Endothelial cell of umbilical vein (primary cell): ENCODE data around the gene NPNT. TPM values are rescaled to one million over a fixed set of nuclear protein-coding genes. Genes with fewer than 3 reads are reported as not detected.

Experiments used
- BruUV-seq: library from RNA; stranded (reverse); fragments of 400-500 nt; replicated peaks from 2 replicates; lab custom pipeline; 2021; lab: Mats Ljungman, UMichigan
- CTCF ChIA-PET: fragments of 300-600, 350-600 bp; sonication (Branson Sonifier 250); formaldehyde crosslinking; loops from one replicate; lab custom pipeline; 2021; ENCODE audit warnings: antibody characterized with exemption, inconsistent platforms; lab: Charles Lee
- POLR2A ChIA-PET: fragments of 300-600, 350-600 bp; sonication (Branson Sonifier 250); formaldehyde crosslinking; loops from one replicate; lab custom pipeline; 2021; ENCODE audit warnings: antibody characterized with exemption, inconsistent platforms; lab: Charles Lee
- DNase-seq: peaks from one replicate; pipeline ENCODE4 v3.0.0-alpha.2; 2011; ENCODE audit warnings: low read depth, low spot score
- FAIRE-seq: peaks from 2 replicates; lab custom pipeline; 2011; peaks lifted over from hg19 to GRCh38; lab: Jason Lieb, UNC
- H2AFZ ChIP-seq: 2 replicates; pipeline ENCODE4 v1.6.0; 2012; ENCODE audit warnings: low read depth, low read length, control low read depth, inconsistent platforms
- H3K27ac ChIP-seq: 2 replicates; pipeline ENCODE4 v1.5.1; 2011; ENCODE audit warnings: low read depth, mild to moderate bottlenecking, control low read depth, low read length, moderate library complexity; ENCODE audit not compliant: insufficient read depth
- H3K27me3 ChIP-seq, 2 experiments: 2 replicates each; pipeline versions ENCODE4 v1.6.0 to v1.6.1; 2011; ENCODE audit warnings: low read length in 2 of 2, mixed read lengths in 1 of 2; ENCODE audit not compliant: control insufficient read depth in 2 of 2, insufficient read depth in 2 of 2
- H3K36me3 ChIP-seq, 2 experiments: 2 replicates in 1 of 2; 3 replicates in 1 of 2; pipeline ENCODE4 v1.5.1; 2011; ENCODE audit warnings: low read length in 2 of 2, mild to moderate bottlenecking in 1 of 2, moderate library complexity in 1 of 2; ENCODE audit not compliant: control insufficient read depth in 2 of 2, insufficient read depth in 2 of 2; ENCODE audit errors: extremely low read depth in 1 of 2
- H3K4me1 ChIP-seq: 3 replicates; pipeline ENCODE4 v1.5.1; 2011; ENCODE audit warnings: mild to moderate bottlenecking, low read length; ENCODE audit not compliant: control insufficient read depth, insufficient read depth; ENCODE audit errors: extremely low read depth
- H3K4me2 ChIP-seq: 2 replicates; pipeline ENCODE4 v1.6.1; 2011; ENCODE audit warnings: low read length, control low read depth, mixed read lengths; ENCODE audit not compliant: insufficient read depth
- H3K4me3 ChIP-seq, 3 experiments: fragments of 200-600 bp in 1 of 3; sonication (generic), shearing (Covaris generic) in 1 of 3; replicated peaks in 1 of 3; 2 replicates each; pipeline ENCODE4 v1.5.1; 2011 to 2016; ENCODE audit warnings: control low read depth in 3 of 3, low read length in 3 of 3, mild to moderate bottlenecking in 2 of 3, inconsistent platforms in 1 of 3, low read depth in 1 of 3, moderate library complexity in 1 of 3; ENCODE audit not compliant: insufficient read depth in 1 of 3
- H3K79me2 ChIP-seq: 2 replicates; pipeline ENCODE4 v1.6.0; 2012; ENCODE audit warnings: low read length, inconsistent platforms; ENCODE audit not compliant: control insufficient read depth, insufficient read depth
- H3K9ac ChIP-seq: replicated peaks from 2 replicates; pipeline ENCODE3; 2011; ENCODE audit warnings: low read length, control low read depth; ENCODE audit not compliant: insufficient read depth; ENCODE audit errors: extremely low read depth
- H3K9me1 ChIP-seq: replicated peaks from 3 replicates; pipeline ENCODE4 v1.6.0; 2011; ENCODE audit warnings: mild to moderate bottlenecking, low read length; ENCODE audit not compliant: control insufficient read depth, insufficient read depth; ENCODE audit errors: extremely low read depth
- H3K9me3 ChIP-seq: replicated peaks from 2 replicates; pipeline ENCODE4 v1.5.1; 2012; ENCODE audit warnings: low read length, inconsistent platforms; ENCODE audit not compliant: control insufficient read depth, insufficient read depth
- H4K20me1 ChIP-seq: replicated peaks from 2 replicates; pipeline ENCODE3; 2011; ENCODE audit warnings: mild to moderate bottlenecking, low read length; ENCODE audit not compliant: control insufficient read depth, insufficient read depth; ENCODE audit errors: extremely low read depth
- FOS ChIP-seq: IDR thresholded peaks from 2 replicates; pipeline ENCODE4 v1.6.1; 2011; ENCODE audit warnings: mild to moderate bottlenecking, low read length, moderate library complexity, borderline replicate concordance; ENCODE audit not compliant: insufficient read depth
- GATA2 ChIP-seq: IDR thresholded peaks from 2 replicates; pipeline ENCODE4 v1.7.0; 2011; ENCODE audit warnings: low read depth, mild to moderate bottlenecking, moderate library complexity, mixed read lengths, low read length; ENCODE audit not compliant: insufficient read length, insufficient read depth
- JUN ChIP-seq: IDR thresholded peaks from 2 replicates; pipeline ENCODE4 v1.6.1; 2011; ENCODE audit warnings: borderline replicate concordance, low read depth; ENCODE audit not compliant: insufficient read length, insufficient read depth
- MAX ChIP-seq: IDR thresholded peaks from 2 replicates; pipeline ENCODE4 v1.6.1; 2011; ENCODE audit not compliant: insufficient read depth, insufficient read length
- MYC ChIP-seq: IDR thresholded peaks from one replicate; pipeline ENCODE4 v1.6.1; 2011; ENCODE audit warnings: mild to moderate bottlenecking, low read depth, low read length
- POLR2A ChIP-seq: IDR thresholded peaks from 2 replicates; pipeline ENCODE4 v1.6.1; 2012; ENCODE audit warnings: low read depth, mild to moderate bottlenecking, control low read depth, low read length
- POLR2AphosphoS5 ChIP-seq: IDR thresholded peaks from 2 replicates; pipeline ENCODE4 v1.6.1; 2012; ENCODE audit warnings: low read depth, mild to moderate bottlenecking, control low read depth, low read length, moderate library complexity; ENCODE audit not compliant: insufficient read depth
- dilution Hi-C: fragments of 300-500 bp; cut with MboI; formaldehyde crosslinking; loops from one replicate; pipeline ENCODE4 v1.15.0; 2019; ENCODE audit warnings: low sequenced_read_pairs; ENCODE audit not compliant: extremely low pct_ligation_motif_present
- intact Hi-C: fragments of 100-400 bp; cut with micrococcal nuclease; formaldehyde crosslinking; loops from one replicate; pipeline ENCODE4 v1.10.0; 2022
- polyA plus RNA-seq, 4 experiments: library from polyadenylated mRNA; depleted of rRNA in 3 of 4; stranded (reverse) in 3 of 4; unstranded in 1 of 4; fragments of >200 nt; gene quantifications; 2 replicates each; pipeline versions ENCODE4 v1.2.1 to v1.2.3, GENCODE V29; 2011 to 2012; ENCODE audit warnings: missing spikeins in 1 of 4
- total RNA-seq: library from RNA; stranded (reverse); gene quantifications from 2 replicates; pipeline ENCODE4 v1.2.3, GENCODE V29; 2021
- TF ChIP-seq, protein P1 (sequence below), 2 donors: IDR thresholded peaks; 1 replicate in 1 of 2; 2 replicates in 1 of 2; pipeline ENCODE4 v1.5.1; 2011; ENCODE audit warnings: low read length in 2 of 2, mild to moderate bottlenecking in 2 of 2, moderate library complexity in 2 of 2, control low read depth in 1 of 2, inconsistent platforms in 1 of 2, low read depth in 1 of 2; ENCODE audit not compliant: insufficient read depth in 1 of 2; ENCODE audit errors: extremely low read depth in 1 of 2

The NPNT gene
- total and polyA plus RNA-seq, 2 donors (not counting 3 experiments of a cell fraction or from before 2014, with no cell fraction given) = not detected

GRCh38 chr4:105936901-105937300, 41.6 kb downstream of the NPNT start:
- H3K36me3 ChIP-seq = no peaks in the 10 kb centered on the region
- CTCF ChIA-PET = interaction anchor here (0.7 to 1.6 kb wide), 2 partner anchors 12 to 88 kb away, joined by 3 read pairs; no protein-coding TSS in a partner anchor
- BruUV-seq = no TSS peak
- POLR2A ChIA-PET = no interaction called here
- no peak for FAIRE-seq
- no peaks in the 10 kb centered on the region for H3K9me3 ChIP-seq
- DNase-seq = no peak
- H3K27ac ChIP-seq = no peak overlapping the region
- no peak overlapping the region for H2AFZ ChIP-seq
- no peaks in the 10 kb centered on the region for H3K79me2 ChIP-seq
- no peak overlapping the region for H3K9ac ChIP-seq
- dilution Hi-C loops (no loop called here), intact Hi-C loops (no loop called here)
- H3K4me3 ChIP-seq = no peak overlapping the region
- TF ChIP-seq MAX (no peak), MYC (no peak), FOS (no peak), POLR2AphosphoS5 (no peak), JUN (no peak), GATA2 (no peak), POLR2A (no peak)
- TF ChIP-seq, protein P1, sequence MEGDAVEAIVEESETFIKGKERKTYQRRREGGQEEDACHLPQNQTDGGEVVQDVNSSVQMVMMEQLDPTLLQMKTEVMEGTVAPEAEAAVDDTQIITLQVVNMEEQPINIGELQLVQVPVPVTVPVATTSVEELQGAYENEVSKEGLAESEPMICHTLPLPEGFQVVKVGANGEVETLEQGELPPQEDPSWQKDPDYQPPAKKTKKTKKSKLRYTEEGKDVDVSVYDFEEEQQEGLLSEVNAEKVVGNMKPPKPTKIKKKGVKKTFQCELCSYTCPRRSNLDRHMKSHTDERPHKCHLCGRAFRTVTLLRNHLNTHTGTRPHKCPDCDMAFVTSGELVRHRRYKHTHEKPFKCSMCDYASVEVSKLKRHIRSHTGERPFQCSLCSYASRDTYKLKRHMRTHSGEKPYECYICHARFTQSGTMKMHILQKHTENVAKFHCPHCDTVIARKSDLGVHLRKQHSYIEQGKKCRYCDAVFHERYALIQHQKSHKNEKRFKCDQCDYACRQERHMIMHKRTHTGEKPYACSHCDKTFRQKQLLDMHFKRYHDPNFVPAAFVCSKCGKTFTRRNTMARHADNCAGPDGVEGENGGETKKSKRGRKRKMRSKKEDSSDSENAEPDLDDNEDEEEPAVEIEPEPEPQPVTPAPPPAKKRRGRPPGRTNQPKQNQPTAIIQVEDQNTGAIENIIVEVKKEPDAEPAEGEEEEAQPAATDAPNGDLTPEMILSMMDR (IDR thresholded peaks at IDR 0.05; ENCODE audit: extremely low read depth in 1 of 2, insufficient read depth in 1 of 2, low read depth in 1 of 2, low read length in 2 of 2) = no peak
- H4K20me1 ChIP-seq = no peaks in the 10 kb centered on the region
- no peaks in the 10 kb centered on the region for H3K4me1 ChIP-seq
- no peak overlapping the region for H3K4me2 ChIP-seq
- H3K9me1 ChIP-seq = no peaks in the 10 kb centered on the region
- no peaks in the 10 kb centered on the region for H3K27me3 ChIP-seq
